Calu3 (cell line): ENCODE data around the gene ACOXL. TPM values are rescaled to one million over a fixed set of nuclear protein-coding genes. Genes with fewer than 3 reads are reported as not detected.

Source experiments
- BruUV-seq: library from RNA; stranded (reverse); fragments of 400-500 nt; replicated peaks from 2 replicates; lab custom pipeline; 2021; lab: Mats Ljungman, UMichigan
- CTCF ChIA-PET: fragments of 300-600 bp; sonication (Branson Sonifier 250); formaldehyde crosslinking; loops from one replicate; lab custom pipeline; 2022; ENCODE audit warnings: antibody characterized with exemption; lab: Charles Lee
- DNase-seq: peaks from one replicate; pipeline ENCODE4 v3.0.0; 2022
- H3K27ac Mint-ChIP-seq: one replicate; pipeline ENCODE4 v1.8.0; 2022; ENCODE audit warnings: mixed read lengths; ENCODE audit not compliant: unreplicated experiment
- H3K27me3 Mint-ChIP-seq: one replicate; pipeline ENCODE4 v1.8.0; 2022; ENCODE audit warnings: mixed read lengths; ENCODE audit not compliant: unreplicated experiment
- H3K36me3 Mint-ChIP-seq: one replicate; pipeline ENCODE4 v1.8.0; 2022; ENCODE audit warnings: mild to moderate bottlenecking, moderate library complexity, mixed read lengths; ENCODE audit not compliant: insufficient read depth, unreplicated experiment
- H3K4me1 Mint-ChIP-seq: one replicate; pipeline ENCODE4 v1.8.0; 2022; ENCODE audit warnings: mild to moderate bottlenecking, low read depth, mixed read lengths; ENCODE audit not compliant: unreplicated experiment
- H3K4me3 Mint-ChIP-seq: one replicate; pipeline ENCODE4 v1.8.0; 2022; ENCODE audit warnings: mild to moderate bottlenecking, low read depth, moderate library complexity, mixed read lengths; ENCODE audit not compliant: unreplicated experiment
- H3K9me3 Mint-ChIP-seq: one replicate; pipeline ENCODE4 v1.8.0; 2022; ENCODE audit warnings: low read depth, mixed read lengths; ENCODE audit not compliant: unreplicated experiment
- CTCF ChIP-seq: fragments of 200-600 bp; IDR thresholded peaks from one replicate; pipeline ENCODE4 v1.8.0; 2022; ENCODE audit warnings: antibody characterized with exemption; ENCODE audit not compliant: unreplicated experiment
- intact Hi-C: fragments of 100-400 bp; cut with micrococcal nuclease; formaldehyde crosslinking; loops from one replicate; pipeline ENCODE4 v1.10.0; 2022; ENCODE audit not compliant: unreplicated experiment
- total RNA-seq: library from RNA; stranded (reverse); gene quantifications from 2 replicates; pipeline ENCODE4 v1.2.3, GENCODE V29; 2022

ACOXL gene
- total RNA-seq, 1 experiment from 2014 or later: 2.7 TPM

GRCh38 chr2:111034146-111034545, 301.8 kb downstream of the ACOXL start:
- peaks cover 14% of the 10 kb centered on the region for H3K36me3 Mint-ChIP-seq
- no peak for DNase-seq
- TF ChIP-seq CTCF: no peak
- CTCF ChIA-PET: interaction anchor here (0.7 kb wide), 1 partner anchor 37 kb away, joined by 3 read pairs; no protein-coding TSS in a partner anchor
- H3K4me3 Mint-ChIP-seq: no peak overlapping the region
- peaks cover 58% of the 10 kb centered on the region for H3K4me1 Mint-ChIP-seq
- peak overlapping the region; percentile 99 for H3K27ac Mint-ChIP-seq
- no peaks in the 10 kb centered on the region for H3K9me3 Mint-ChIP-seq
- H3K27me3 Mint-ChIP-seq: no peaks in the 10 kb centered on the region
- intact Hi-C loops: loop anchor here (5.0 kb wide), 1 partner anchor 83 kb away; no protein-coding TSS in a partner anchor
- no TSS peak for BruUV-seq

- peaks cover 54% of the 10 kb centered on the region for H3K4me1 Mint-ChIP-seq
- no TSS peak for BruUV-seq
- no peak for DNase-seq
- TF ChIP-seq CTCF: no peak
- H3K36me3 Mint-ChIP-seq: peaks cover 14% of the 10 kb centered on the region
- CTCF ChIA-PET: no interaction called here
- no peaks in the 10 kb centered on the region for H3K27me3 Mint-ChIP-seq
- no peaks in the 10 kb centered on the region for H3K9me3 Mint-ChIP-seq
- intact Hi-C loops: loop anchor here (5.0 kb wide), 1 partner anchor 83 kb away; no protein-coding TSS in a partner anchor
- peak overlapping the region; percentile 99 for H3K27ac Mint-ChIP-seq
- H3K4me3 Mint-ChIP-seq: no peak overlapping the region
Observed at GRCh38 chr2:111034606-111035005, 302.2 kb downstream of the ACOXL start.

- Mint-ChIP-seq H3K4me3 (no peak overlapping the region), H3K36me3 (peaks cover 14% of the 10 kb centered on the region), H3K4me1 (peaks cover 40% of the 10 kb centered on the region), H3K9me3 (no peaks in the 10 kb centered on the region), H3K27ac (no peak overlapping the region), H3K27me3 (no peaks in the 10 kb centered on the region)
- CTCF ChIA-PET: no interaction called here
- BruUV-seq: no TSS peak
- DNase-seq: no peak
- TF ChIP-seq CTCF: no peak
- intact Hi-C loops: no loop called here
Observed at GRCh38 chr2:111035830-111036441, 303.6 kb downstream of the ACOXL start.

GRCh38 chr2:111037128-111037527, 304.8 kb downstream of the ACOXL start:
- no peaks in the 10 kb centered on the region for H3K9me3 Mint-ChIP-seq
- peaks cover 9% of the 10 kb centered on the region for H3K36me3 Mint-ChIP-seq
- H3K27ac Mint-ChIP-seq: no peak overlapping the region
- CTCF ChIA-PET: no interaction called here
- no TSS peak for BruUV-seq
- no peak for DNase-seq
- H3K4me1 Mint-ChIP-seq: peaks cover 29% of the 10 kb centered on the region
- peaks cover 5% of the 10 kb centered on the region for H3K27me3 Mint-ChIP-seq
- intact Hi-C loops: no loop called here
- TF ChIP-seq CTCF: no peak
- H3K4me3 Mint-ChIP-seq: no peak overlapping the region
